ENCODE measurements around the gene EPO. TPM values are rescaled to one million over a fixed set of nuclear protein-coding genes. Genes with fewer than 3 reads are reported as not detected.
"Not testable (repeated sequence)": the region's sequence is repeated elsewhere in the genome, so short reads cannot be mapped to it uniquely, and the experiment has no call there.

The EPO gene
- polyA plus RNA-seq, 3 donors from 2014 or later: not detected

- H3K36me3 Mint-ChIP-seq: no peaks in the 10 kb centered on the region
- H3K27me3 Mint-ChIP-seq (ENCODE audit: low read depth in 3 of 3): peaks cover 0 to 6% (median 4%) of the 10 kb centered on the region in 3 donors
- no peak overlapping the region for H3K27ac Mint-ChIP-seq
- no peaks in the 10 kb centered on the region for H3K9me3 Mint-ChIP-seq
- DNase-seq: no peak
- H3K4me1 Mint-ChIP-seq: no peaks in the 10 kb centered on the region
- no peak overlapping the region for H3K4me3 Mint-ChIP-seq
Observed at GRCh38 chr7:100759357-100760171, 39.3 kb downstream of the EPO start.

DNA sequence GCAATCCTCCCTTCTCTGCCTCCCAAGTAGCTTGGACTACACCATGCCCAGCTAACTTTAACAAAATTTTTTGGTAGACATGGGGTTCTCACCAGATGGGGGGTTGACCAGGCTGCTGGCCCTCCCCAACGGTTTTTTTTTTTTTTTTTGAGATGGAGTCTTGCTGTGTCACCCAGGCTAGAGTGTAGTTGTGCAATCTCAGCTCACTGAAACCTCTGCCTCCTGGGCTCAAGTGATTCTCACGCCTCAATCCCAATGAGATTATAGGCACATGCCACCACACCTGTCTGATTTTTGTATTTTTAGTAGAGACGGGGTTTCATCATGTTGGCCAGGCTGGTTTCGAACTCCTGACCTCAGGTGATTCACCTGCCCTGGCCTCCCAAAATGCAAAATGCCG is 42.6 kb downstream of the EPO start:
- H3K4me1 Mint-ChIP-seq; H3K9me3 Mint-ChIP-seq; H3K36me3 Mint-ChIP-seq; H3K4me3 Mint-ChIP-seq; H3K27ac Mint-ChIP-seq; DNase-seq; H3K27me3 Mint-ChIP-seq (ENCODE audit: low read depth in 3 of 3): not testable (repeated sequence)

DNA sequence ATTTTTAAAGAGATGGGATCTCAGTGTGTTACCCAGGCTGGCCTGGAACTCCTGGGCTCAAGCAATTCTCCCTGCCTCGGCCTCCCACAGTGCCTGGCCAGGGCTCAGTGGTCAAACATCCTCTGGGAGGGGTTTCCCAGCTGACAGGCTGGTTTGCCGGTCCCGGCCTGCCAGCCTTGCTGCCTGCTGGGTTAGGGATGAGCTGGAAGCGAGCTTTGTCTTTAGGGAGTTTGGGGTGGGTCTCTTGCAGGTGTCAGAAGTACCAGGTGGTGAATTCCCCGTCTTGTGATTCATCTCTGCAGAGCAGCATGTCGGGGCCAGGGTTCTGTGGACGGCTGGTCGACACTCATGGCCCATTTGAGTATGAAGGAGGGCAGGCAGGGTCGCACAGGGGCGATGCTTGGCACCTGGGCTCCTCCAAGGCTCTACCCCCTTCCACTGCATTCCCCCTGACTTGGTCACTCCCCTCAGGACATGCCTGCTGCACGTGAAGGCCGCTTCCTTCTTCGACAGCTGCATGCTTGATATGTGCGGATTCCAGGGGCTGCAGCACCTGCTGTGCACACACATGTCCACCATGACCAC is 43.4 kb downstream of the EPO start:
- no peak for DNase-seq
- Mint-ChIP-seq H3K4me3 (no peak overlapping the region), H3K27me3 (ENCODE audit: low read depth in 3 of 3) (peaks cover 4 to 5% (median 5%) of the 10 kb centered on the region in 3 donors), H3K36me3 (no peaks in the 10 kb centered on the region), H3K4me1 (no peaks in the 10 kb centered on the region), H3K9me3 (no peaks in the 10 kb centered on the region), H3K27ac (no peak overlapping the region)

- H3K36me3 Mint-ChIP-seq: no peaks in the 10 kb centered on the region
Observed at GRCh38 chr7:100764841-100765240, 44.6 kb downstream of the EPO start.

GRCh38 chr7:100765250-100765649 is 45.0 kb downstream of the EPO start:
- no peaks in the 10 kb centered on the region for H3K4me1 Mint-ChIP-seq
- no peaks in the 10 kb centered on the region for H3K36me3 Mint-ChIP-seq
- peaks cover 5 to 12% (median 5%) of the 10 kb centered on the region in 3 donors for H3K27me3 Mint-ChIP-seq (ENCODE audit: low read depth in 3 of 3)
- no peak for DNase-seq
- no peak overlapping the region for H3K4me3 Mint-ChIP-seq
- no peaks in the 10 kb centered on the region for H3K9me3 Mint-ChIP-seq
- no peak overlapping the region for H3K27ac Mint-ChIP-seq

More at GRCh38 chr7:100764841-100765240, 44.6 kb downstream of the EPO start:
- Mint-ChIP-seq H3K27me3 (ENCODE audit: low read depth in 3 of 3) (peaks cover 5 to 12% (median 5%) of the 10 kb centered on the region in 3 donors), H3K4me1 (no peaks in the 10 kb centered on the region), H3K4me3 (no peak overlapping the region), H3K9me3 (no peaks in the 10 kb centered on the region), H3K27ac (no peak overlapping the region)
- no peak for DNase-seq

DNA sequence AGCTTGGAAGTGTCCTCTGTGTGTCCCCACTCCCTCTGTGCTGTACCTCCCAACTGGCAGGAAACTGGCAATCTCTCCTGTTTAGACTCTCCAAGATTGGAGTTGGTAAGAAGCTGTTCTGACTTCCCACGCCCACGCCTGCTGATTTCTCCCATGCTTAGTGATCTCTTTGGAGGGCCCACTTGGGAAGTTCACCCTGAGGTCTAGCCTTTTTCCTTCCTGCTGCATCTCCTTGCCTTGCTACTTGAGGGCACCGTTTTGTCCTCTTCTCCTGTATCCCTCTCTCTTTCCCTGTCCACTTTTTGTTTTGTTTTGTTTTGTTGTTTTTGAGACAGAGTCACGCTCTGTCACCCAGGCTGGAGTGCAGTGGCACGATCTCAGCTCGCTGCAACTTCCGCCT is 48.5 kb downstream of the EPO start:
- H3K27me3 Mint-ChIP-seq (ENCODE audit: low read depth in 3 of 3): peaks cover 0 to 12% (median 5%) of the 10 kb centered on the region in 3 donors
- H3K4me3 Mint-ChIP-seq: no peak overlapping the region
- H3K4me1 Mint-ChIP-seq: no peaks in the 10 kb centered on the region
- H3K27ac Mint-ChIP-seq: no peak overlapping the region
- H3K9me3 Mint-ChIP-seq: no peaks in the 10 kb centered on the region
- no peak for DNase-seq
- no peaks in the 10 kb centered on the region for H3K36me3 Mint-ChIP-seq

Other genes starting within 250 kb of the EPO start
- 10 to 100 TPM; 32.4 to 42.2 (median 35.3) TPM for gene TSC22D4, start 241.3 kb upstream of the EPO start, polyA plus RNA-seq
- not detected for gene NYAP1, start 236.5 kb upstream of the EPO start, polyA plus RNA-seq
- gene AGFG2, start 181.3 kb upstream of the EPO start, polyA plus RNA-seq: 10 to 100 TPM in 2 of 3 donors, 1 to 10 TPM in 1; 7.1 to 20.7 (median 12.0) TPM
- gene SAP25, start 146.6 kb upstream of the EPO start, polyA plus RNA-seq: not detected
- gene LRCH4, start 134.3 kb upstream of the EPO start, polyA plus RNA-seq: 100 to 1,000 TPM in 1 of 3 donors, 10 to 100 TPM in 2; 78.9 to 125 (median 90.4) TPM
- gene FBXO24, start 134.1 kb upstream of the EPO start, polyA plus RNA-seq: under 1 TPM in 1 of 3 donors, not detected in 2; 0.43 TPM
- gene PCOLCE, start 118.1 kb upstream of the EPO start, polyA plus RNA-seq: 1 to 10 TPM; 2.0 to 4.9 (median 4.7) TPM
- gene MOSPD3, start 107.9 kb upstream of the EPO start, polyA plus RNA-seq: 10 to 100 TPM; 23.2 to 29.3 (median 27.0) TPM
- gene TFR2, start 78.9 kb upstream of the EPO start, polyA plus RNA-seq: 1 to 10 TPM in 2 of 3 donors, under 1 TPM in 1; 0.85 to 1.8 (median 1.1) TPM
- gene ACTL6B, start 64.0 kb upstream of the EPO start, polyA plus RNA-seq: not detected
- 10 to 100 TPM; 61.4 to 71.8 (median 64.8) TPM for gene GNB2, start 46.7 kb upstream of the EPO start, polyA plus RNA-seq
- 1 to 10 TPM in 1 of 3 donors, under 1 TPM in 2; 0.03 to 2.0 (median 0.47) TPM for gene GIGYF1, start 26.2 kb upstream of the EPO start, polyA plus RNA-seq
- 10 to 100 TPM; 65.1 to 70.3 (median 67.0) TPM for gene POP7, start 14.3 kb upstream of the EPO start, polyA plus RNA-seq
- gene ZAN, start 13.1 kb downstream of the EPO start, polyA plus RNA-seq: not detected
- under 1 TPM in 1 of 3 donors, not detected in 2; 0.37 TPM for gene EPHB4, start 107.1 kb downstream of the EPO start, polyA plus RNA-seq
- gene SLC12A9, start 132.2 kb downstream of the EPO start, polyA plus RNA-seq: 1 to 10 TPM; 3.2 to 5.9 (median 4.7) TPM
- under 1 TPM in 1 of 3 donors, not detected in 2; 0.11 TPM for gene TRIP6, start 146.9 kb downstream of the EPO start, polyA plus RNA-seq
- 10 to 100 TPM; 24.9 to 73.4 (median 33.2) TPM for gene SRRT, start 154.6 kb downstream of the EPO start, polyA plus RNA-seq
- 1 to 10 TPM in 1 of 3 donors, under 1 TPM in 1, not detected in 1; 0.59 to 1.1 TPM for gene UFSP1, start 169.2 kb downstream of the EPO start, polyA plus RNA-seq
- not detected for gene ACHE, start 175.4 kb downstream of the EPO start, polyA plus RNA-seq
- not detected for gene MUC3A, start 229.1 kb downstream of the EPO start, polyA plus RNA-seq
- under 1 TPM in 1 of 3 donors, not detected in 2; 0.96 TPM for gene MUC12, start 249.1 kb downstream of the EPO start, polyA plus RNA-seq

Measured in immature natural killer cell (primary cell).